Omental fat pad (tissue), 4 donors: ENCODE results near the gene PAQR5. TPM values are rescaled to one million over a fixed set of nuclear protein-coding genes. Genes with fewer than 3 reads are reported as not detected.
A peak's percentile ranks its signal among the peaks of the same experiment; 100 is the strongest.

ENCODE experiments used
- ATAC-seq: fragments of 150-250 bp; one replicate; pipeline ENCODE4 v1.9.1; 2016; ENCODE audit warnings: mild to moderate bottlenecking, moderate library complexity; ENCODE audit not compliant: low FRiP score
- DNase-seq: peaks from one replicate; pipeline ENCODE4 v3.0.0-alpha.2; 2019; ENCODE audit warnings: low spot score
- total RNA-seq, 4 donors: library from RNA; depleted of rRNA; stranded (reverse); fragments of >200 nt; gene quantifications; one replicate each; pipeline ENCODE4 v1.1.0, GENCODE V29; 2016
- TF ChIP-seq, protein P1 (sequence below), 3 donors: fragments of 450-650 bp; IDR thresholded peaks; one replicate each; pipeline ENCODE4 v1.5.1; 2016 to 2017; ENCODE audit warnings: antibody characterized with exemption in 3 of 3, mild to moderate bottlenecking in 3 of 3, moderate library complexity in 2 of 3

Gene PAQR5
- total RNA-seq, 4 donors from 2014 or later = 0.47 to 11.9 (median 0.86) TPM

DNA sequence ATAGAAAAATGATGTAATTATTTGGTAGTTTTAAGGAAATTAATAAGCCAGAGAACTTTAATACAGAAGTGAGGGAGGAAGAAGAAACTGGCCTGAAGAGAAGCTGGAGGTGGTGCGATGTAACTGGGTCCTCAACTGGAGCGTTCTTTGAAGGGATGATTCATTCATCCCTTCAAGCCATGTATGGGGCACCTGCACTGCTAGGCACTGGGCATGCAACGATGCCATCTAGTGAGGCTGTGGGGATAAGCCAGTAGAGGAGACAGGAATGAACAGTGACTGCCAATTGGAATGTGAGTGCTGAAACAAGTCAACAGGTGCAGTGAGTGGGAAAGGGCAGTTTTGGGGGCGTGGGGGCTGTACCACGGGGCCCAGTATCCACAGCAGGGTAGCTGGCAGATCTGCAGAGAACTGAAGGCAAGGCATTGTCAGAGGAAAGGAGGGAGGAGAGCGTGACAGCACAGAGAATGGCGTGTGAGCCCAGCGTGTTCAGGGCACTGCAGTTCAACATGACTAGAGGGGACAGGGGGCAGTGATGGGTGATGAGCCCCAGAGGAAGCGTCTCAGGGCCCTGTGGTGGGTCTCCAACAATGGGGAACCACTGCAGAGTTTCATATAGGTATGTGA, 111.6 kb downstream of the PAQR5 start:
- no peak for ATAC-seq
- no peak for DNase-seq
- TF ChIP-seq, protein P1, sequence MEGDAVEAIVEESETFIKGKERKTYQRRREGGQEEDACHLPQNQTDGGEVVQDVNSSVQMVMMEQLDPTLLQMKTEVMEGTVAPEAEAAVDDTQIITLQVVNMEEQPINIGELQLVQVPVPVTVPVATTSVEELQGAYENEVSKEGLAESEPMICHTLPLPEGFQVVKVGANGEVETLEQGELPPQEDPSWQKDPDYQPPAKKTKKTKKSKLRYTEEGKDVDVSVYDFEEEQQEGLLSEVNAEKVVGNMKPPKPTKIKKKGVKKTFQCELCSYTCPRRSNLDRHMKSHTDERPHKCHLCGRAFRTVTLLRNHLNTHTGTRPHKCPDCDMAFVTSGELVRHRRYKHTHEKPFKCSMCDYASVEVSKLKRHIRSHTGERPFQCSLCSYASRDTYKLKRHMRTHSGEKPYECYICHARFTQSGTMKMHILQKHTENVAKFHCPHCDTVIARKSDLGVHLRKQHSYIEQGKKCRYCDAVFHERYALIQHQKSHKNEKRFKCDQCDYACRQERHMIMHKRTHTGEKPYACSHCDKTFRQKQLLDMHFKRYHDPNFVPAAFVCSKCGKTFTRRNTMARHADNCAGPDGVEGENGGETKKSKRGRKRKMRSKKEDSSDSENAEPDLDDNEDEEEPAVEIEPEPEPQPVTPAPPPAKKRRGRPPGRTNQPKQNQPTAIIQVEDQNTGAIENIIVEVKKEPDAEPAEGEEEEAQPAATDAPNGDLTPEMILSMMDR (IDR thresholded peaks at IDR 0.05) = no peak

DNA sequence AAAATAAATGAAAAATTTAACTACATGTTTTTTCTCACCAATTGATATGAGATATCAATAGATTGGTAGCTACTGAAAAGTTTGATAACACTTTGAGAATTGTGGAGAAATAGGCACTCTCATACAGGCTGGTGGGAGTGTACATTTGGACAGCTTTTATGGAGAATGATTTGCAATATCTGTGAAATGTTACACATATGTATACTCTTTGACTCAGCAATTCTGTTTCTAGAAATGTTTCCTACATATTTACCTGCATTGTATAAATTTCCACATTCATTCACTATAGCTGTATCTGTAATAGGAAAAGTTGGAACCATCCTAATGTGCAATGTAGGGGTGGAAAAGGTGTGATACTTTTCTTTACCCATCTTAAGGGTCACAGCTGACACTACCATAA, 113.6 kb downstream of the PAQR5 start:
- TF ChIP-seq, protein P1 (IDR thresholded peaks at IDR 0.05) = no peak
- no peak for ATAC-seq
- no peak for DNase-seq

DNA sequence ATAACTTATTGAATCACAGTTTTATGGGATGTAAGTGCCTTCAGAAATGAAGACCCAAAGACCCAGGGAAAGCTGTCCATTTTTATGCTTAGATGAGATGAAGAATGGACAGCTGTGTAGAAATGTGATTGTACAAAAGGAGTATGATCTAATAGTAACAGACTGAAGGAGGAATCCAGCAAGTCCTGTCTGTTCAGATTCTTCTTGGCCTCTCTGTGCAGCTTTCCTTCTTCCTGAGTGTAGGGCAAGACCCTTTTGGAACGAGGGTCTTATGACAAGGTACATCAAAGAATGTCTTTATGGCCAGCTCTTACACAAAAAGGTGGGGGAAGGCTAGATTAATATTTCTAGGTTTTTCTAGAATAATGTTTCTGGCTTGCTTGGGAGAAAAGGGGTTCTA, 114.0 kb downstream of the PAQR5 start:
- DNase-seq (no peak), ATAC-seq (no peak)
- TF ChIP-seq, protein P1 (IDR thresholded peaks at IDR 0.05) = no peak

DNA sequence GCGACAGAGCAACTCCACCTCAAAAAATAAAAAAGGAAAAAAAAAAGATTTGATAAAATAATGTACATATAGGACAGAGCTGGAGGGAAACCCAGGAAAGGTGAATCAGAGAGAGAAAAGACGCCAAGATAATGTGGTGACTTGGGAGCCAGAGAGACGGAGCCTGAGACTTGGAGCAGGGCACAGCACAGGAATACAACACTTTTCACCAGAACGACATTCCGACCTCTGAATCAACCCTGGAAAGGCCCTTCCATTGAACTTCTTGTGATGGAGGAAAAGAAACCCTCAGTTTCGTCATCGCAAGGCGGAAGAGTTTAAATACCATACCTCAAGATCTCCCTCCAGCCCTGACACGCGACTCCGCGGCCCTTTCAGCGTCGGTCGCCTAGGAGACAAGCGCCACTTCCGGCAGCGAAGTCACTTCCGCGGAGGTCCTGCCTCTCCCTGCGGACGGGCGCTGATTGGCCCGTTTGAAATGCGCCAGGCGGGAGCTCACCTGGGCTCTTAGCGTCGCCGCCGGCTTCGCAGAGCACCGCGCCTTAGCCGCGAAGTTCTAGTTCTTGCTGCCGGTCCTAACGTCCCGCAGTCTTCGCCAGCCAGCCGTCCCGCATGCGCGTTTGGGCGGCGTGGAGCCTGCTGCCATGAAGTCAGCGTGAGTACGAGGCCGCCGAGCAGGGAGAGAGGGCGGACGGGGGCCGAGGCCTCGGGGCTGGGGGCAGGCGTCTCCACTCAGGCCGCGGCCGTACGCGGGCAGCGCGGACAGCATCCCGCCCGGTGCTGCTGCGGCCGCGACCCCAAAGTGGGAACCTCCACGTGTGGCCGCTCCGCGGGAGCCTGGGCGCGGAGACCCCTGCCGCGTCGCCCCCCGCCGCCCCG, 115.3 kb downstream of the PAQR5 start, which contains the start of gene KIF23:
TSS of gene KIF23 (plus strand) at position 528 of the 879 bp plus-strand sequence. CDS start at position 645, 117 bp downstream.
- ATAC-seq (peak; percentile 92), DNase-seq (peak; percentile 83)
- TF ChIP-seq, protein P1 (IDR thresholded peaks at IDR 0.05) = no peak

DNA sequence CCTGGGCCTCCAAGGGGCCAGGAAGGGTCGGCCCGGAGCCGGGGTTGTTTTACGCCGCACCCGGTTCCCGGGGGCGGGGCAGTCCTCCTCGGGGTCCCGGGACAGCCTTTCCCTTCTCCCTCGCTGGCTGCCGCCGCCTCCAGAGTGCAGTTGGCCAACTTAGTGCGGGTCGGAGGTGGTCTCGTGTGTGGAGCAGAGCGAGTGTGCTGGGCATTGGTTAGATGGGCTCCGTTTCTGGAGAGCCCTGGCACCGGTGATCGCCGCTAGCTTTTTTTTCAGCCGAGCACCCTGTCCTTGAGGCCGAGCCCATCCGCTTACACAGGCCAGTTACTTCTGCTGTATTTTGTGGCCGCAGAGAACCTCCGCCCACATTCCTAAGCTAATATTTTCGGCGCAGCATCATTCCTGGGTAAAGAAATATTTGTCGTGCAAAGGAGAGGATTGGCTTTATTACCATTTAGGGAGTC, 116.0 kb downstream of the PAQR5 start:
- no peak for DNase-seq
- ATAC-seq = peak; percentile 44
- TF ChIP-seq, protein P1 (IDR thresholded peaks at IDR 0.05) = no peak

DNA sequence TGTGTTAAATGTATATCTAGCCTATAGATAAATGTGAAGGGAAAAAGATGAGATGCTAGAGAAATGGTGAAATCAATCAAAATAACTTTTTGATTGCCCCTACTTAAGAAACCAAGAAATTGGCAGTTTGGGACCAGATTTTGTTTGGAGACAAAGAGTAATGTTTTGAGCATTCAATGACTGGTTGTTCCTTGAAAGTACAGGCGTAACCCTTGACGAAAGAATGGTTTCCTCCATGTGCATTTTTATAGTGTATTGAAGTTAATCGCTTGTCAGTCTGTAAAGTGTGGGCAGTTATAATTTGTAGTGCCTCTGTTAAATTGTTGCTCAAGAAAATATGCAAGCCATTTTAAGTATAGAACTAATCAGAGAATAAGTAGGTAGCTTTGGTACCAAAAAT, 116.7 kb downstream of the PAQR5 start:
- TF ChIP-seq, protein P1 (IDR thresholded peaks at IDR 0.05) = no peak
- ATAC-seq (no peak), DNase-seq (no peak)
